Activated naive CD4-positive, alpha-beta T cell (primary cell): ENCODE measurements around the gene CD36.
"Not testable (repeated sequence)": the region's sequence is repeated elsewhere in the genome, so short reads cannot be mapped to it uniquely, and the experiment has no call there.

ENCODE experiments used
- DNase-seq, 4 experiments: peaks; one replicate each; lab custom pipeline; 2025; lab: John Stamatoyannopoulos, UW

The CD36 gene

DNA sequence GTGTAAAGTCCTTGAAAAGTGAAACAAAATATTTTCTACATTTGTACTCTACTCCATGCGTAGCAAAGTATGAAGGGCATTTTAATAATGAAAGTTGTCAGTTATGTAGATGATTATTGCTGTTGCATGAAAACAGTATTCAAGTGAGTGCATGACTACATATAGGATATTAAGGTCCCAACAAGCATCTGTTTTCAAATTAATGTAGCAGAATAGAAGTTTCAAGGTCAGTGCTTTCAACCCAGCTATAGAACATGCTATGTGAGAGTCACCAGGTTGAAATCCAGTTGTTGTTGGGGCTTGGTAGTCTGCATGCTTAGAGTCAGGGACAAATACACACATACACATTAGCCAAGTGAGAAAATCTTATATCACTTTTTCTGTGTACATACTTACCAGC is 14.8 kb downstream of the CD36 start:
- DNase-seq, result no peak

DNA sequence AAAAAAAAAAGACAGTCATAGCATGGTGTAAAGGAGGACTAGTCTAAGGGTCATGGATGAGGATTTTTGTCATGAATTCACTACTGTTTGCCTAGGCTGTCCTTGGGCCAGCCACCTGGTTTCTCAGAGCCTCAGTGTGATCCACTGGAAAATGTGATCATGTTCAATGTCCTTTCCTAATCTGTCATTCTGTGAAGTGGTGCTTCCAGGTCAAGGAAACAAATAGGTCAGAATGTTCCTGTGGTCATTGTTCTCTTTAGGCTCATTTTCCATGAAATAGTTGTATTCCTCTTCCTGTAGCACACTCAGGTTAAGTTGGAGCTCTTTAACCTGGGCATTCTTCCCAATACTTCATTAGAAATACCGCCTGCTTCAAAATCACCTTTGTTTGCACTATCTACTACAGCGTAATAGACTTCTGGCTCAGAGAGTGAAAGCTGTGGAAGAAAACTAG is 16.5 kb downstream of the CD36 start:
- DNase-seq, result no peak

- DNase-seq, result no peak
Observed at GRCh38 chr7:80656029-80656428, 17.6 kb downstream of the CD36 start.

- no peak for DNase-seq
Observed at GRCh38 chr7:80659120-80660055, 20.9 kb downstream of the CD36 start.

- DNase-seq, result no peak
Observed at GRCh38 chr7:80660939-80661338, 22.5 kb downstream of the CD36 start.

DNA sequence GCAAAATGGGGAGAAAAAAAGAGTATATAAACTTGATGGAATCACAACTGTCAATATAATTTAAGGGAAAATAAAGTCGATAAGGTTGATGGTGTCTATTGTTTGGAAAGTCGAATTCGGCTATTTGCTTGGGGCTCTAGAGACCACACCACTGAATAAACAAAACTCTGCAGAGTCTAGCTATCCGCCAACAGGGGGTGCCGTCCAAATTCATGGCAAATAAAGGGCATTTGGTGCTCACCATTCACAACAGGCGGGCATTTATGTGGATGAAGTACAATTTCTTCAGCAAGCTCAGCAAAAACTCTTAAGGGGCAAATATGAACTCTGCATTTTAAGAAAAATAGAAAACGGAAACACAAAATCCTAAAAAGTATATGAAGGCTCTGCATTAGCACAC is 23.3 kb downstream of the CD36 start:
- no peak for DNase-seq

DNA sequence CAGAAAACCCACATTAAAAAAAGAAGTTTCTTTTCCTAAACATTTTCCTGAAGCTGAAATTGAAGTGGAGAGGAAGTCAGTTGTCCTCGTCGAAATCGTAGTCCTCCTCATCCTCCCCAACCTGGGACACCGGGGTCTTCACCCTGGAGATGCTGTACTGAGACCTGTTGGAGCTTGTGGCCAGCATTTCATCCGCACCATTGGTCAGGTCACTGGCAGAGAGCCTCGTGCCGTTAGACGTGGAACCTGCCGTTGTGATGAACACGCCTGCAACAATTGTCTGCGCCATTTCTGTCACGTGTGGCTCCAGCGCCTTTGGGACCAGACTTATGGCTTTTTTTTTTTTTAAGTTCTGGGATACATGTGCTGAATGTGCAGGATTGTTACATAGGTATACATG is 23.8 kb downstream of the CD36 start:
- no peak for DNase-seq

- DNase-seq, result no peak
Observed at GRCh38 chr7:80665526-80665925, 27.1 kb downstream of the CD36 start.

DNA sequence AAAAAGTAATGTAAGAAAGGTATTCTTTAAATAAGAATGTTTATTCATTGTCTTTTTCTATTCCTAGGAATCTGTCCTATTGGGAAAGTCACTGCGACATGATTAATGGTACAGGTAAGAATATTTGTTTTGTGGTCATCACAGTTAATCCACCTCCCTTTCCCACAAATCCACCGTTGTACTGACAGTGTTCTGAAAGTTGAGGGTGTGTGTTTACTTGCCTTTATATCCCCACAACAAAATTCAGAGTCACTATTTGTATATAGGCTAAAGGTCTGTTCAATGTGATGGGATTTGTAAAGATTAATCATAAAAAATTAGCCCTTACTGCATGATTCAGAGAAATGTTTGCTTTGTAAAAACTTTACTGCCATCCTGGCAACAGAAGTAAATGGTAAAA is 27.9 kb downstream of the CD36 start:
- no peak for DNase-seq

- DNase-seq, result not testable (repeated sequence)
Observed at GRCh38 chr7:80669367-80669766, 30.9 kb downstream of the CD36 start.

GRCh38 chr7:80671744-80672143 is 33.3 kb downstream of the CD36 start:
- no peak for DNase-seq

GRCh38 chr7:80675090-80675489 is 36.6 kb downstream of the CD36 start:
- no peak for DNase-seq

GRCh38 chr7:80676404-80676803 is 38.0 kb downstream of the CD36 start:
- no peak for DNase-seq

DNA sequence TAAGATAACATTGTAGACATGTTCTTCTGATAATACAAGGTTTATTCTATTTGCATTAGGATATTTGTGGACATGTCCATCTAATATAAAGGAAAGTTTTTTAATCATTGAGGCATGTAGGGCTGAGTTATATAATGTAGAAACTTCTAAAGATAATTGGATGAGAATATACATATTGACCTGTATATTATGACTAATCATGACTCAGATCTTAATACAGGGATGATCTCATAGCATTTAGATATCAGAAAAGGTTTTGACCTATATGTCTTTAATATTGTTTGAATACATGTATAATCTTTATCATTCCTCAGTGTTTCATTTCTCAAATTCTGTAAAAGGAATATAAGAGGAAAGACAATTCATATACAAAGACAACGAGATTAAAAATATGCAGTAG is 39.2 kb downstream of the CD36 start:
- DNase-seq, result no peak

GRCh38 chr7:80678707-80679106 is 40.3 kb downstream of the CD36 start:
- no peak for DNase-seq

- DNase-seq, result no peak
Observed at GRCh38 chr7:80679921-80680907, 41.8 kb downstream of the CD36 start.

GRCh38 chr7:80681272-80681885 is 42.9 kb downstream of the CD36 start:
- DNase-seq, result no peak

GRCh38 chr7:80682744-80683143 is 44.3 kb downstream of the CD36 start:
- no peak for DNase-seq

GRCh38 chr7:80686576-80686975 is 48.1 kb downstream of the CD36 start:
- no peak for DNase-seq

DNA sequence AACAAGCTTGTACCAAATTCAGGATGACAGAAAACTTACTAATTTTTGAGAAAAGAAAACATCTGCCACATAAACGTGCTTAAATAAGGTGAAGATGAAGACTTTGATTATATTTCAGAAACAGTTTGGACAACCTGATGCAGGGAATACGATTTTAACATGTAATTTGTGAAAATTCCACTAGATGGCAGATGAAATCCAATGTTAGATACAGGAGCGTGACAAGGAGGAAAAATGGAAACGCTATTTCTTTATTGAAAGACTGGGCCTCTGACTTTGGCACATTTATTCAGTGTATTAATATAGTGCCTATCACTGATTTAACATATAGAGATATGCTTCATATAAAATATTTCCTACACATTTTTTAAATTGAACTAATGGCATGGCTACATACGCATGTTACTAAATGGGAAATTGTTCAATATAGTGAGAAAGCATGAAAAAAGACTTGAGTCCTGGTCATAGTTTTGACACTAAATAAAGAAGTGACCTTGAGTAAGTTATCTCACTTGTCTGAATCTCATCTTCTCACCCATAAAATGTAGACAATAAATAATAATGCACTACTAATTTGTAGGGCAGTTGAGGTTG is 60.7 kb downstream of the CD36 start:
- DNase-seq, result no peak

DNA sequence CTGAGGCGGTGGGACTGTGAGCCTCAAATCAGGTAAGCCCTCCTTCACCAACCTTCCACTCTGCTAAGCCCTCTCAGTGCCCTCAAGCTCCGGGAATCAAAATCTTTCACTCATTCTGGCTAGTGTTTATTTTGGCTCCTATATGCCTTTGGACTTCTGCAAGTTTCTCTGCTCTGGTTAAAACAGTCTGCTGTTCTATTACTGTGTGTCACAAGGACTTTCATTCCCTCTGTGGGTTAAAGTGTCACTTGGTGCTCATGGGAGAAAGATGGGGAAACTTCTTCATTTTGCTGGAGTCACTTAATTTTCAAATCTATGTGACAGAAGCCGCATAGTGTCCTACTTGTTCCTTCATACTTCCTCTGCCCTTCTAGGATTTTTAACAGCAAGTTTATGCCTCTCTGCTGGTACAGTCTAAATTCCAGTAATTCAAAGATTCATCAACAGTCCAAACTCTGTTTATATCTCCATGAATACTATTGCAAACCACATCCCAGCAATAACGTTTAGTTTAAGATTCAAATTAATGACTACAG is 61.3 kb downstream of the CD36 start:
- no peak for DNase-seq

GRCh38 chr7:80703272-80703671 is 64.8 kb downstream of the CD36 start:
- DNase-seq, result no peak
